GM19395 (cell line): ENCODE measurements around the gene MEF2A.
A peak's percentile ranks its signal among the peaks of the same experiment; 100 is the strongest.

Experiments used
- ATAC-seq: cut with Tn5 transposase; IDR thresholded peaks from one replicate; pipeline ENCODE4 v1.9.1; 2021; ENCODE audit warnings: mild to moderate bottlenecking, moderate library complexity; ENCODE audit not compliant: unreplicated experiment

The MEF2A gene

GRCh38 chr15:99696096-99696495 is 130.3 kb downstream of the MEF2A start:
- no peak for ATAC-seq

- peak; percentile 17 for ATAC-seq
Measured at GRCh38 chr15:99702895-99703602, 137.3 kb downstream of the MEF2A start.

- ATAC-seq, result peak; percentile 70
Measured at GRCh38 chr15:99703603-99704443, 138.0 kb downstream of the MEF2A start.

GRCh38 chr15:99704444-99704838 is 138.7 kb downstream of the MEF2A start:
- peak; percentile 73 for ATAC-seq

GRCh38 chr15:99706557-99707303 is 140.9 kb downstream of the MEF2A start:
- ATAC-seq, result no peak

- ATAC-seq, result no peak
Measured at GRCh38 chr15:99707473-99708270, 141.9 kb downstream of the MEF2A start.

- no peak for ATAC-seq
Measured at GRCh38 chr15:99708563-99708962, 142.8 kb downstream of the MEF2A start.

- ATAC-seq, result no peak
Measured at GRCh38 chr15:99709243-99709986, 143.6 kb downstream of the MEF2A start.

- ATAC-seq, result no peak
Measured at GRCh38 chr15:99711625-99712024, 145.8 kb downstream of the MEF2A start.

GRCh38 chr15:99712415-99712814 is 146.6 kb downstream of the MEF2A start:
- ATAC-seq, result no peak

- ATAC-seq, result no peak
Measured at GRCh38 chr15:99716540-99717095, 150.8 kb downstream of the MEF2A start.

GRCh38 chr15:99717161-99718009 is 151.6 kb downstream of the MEF2A start:
- ATAC-seq, result peak; percentile 40

GRCh38 chr15:99718421-99718820 is 152.6 kb downstream of the MEF2A start:
- no peak for ATAC-seq

GRCh38 chr15:99719096-99719541 is 153.3 kb downstream of the MEF2A start:
- peak; percentile 85 for ATAC-seq

GRCh38 chr15:99720533-99720932 is 154.7 kb downstream of the MEF2A start:
- ATAC-seq, result no peak

GRCh38 chr15:99721104-99721778 is 155.5 kb downstream of the MEF2A start:
- ATAC-seq, result no peak

GRCh38 chr15:99721896-99722295 is 156.1 kb downstream of the MEF2A start:
- ATAC-seq, result no peak

GRCh38 chr15:99722406-99722805 is 156.6 kb downstream of the MEF2A start:
- ATAC-seq, result no peak
